Heart left ventricle (tissue), 16 donors: ENCODE data around the gene LRRC55. TPM values are rescaled to one million over a fixed set of nuclear protein-coding genes. Genes with fewer than 3 reads are reported as not detected.

ENCODE experiments used
- ATAC-seq, 4 donors: fragments of 200-7000 bp; cut with Tn5 transposase; one replicate each; pipeline ENCODE4 v1.9.1; 2020 to 2022; ENCODE audit warnings: moderate library complexity in 4 of 4, mild to moderate bottlenecking in 3 of 4, moderate number of reproducible peaks in 1 of 4
- DNase-seq, 5 donors: peaks; one replicate each; pipeline ENCODE4 v3.0.0-alpha.2; 2020
- H3K27ac ChIP-seq, 12 donors: fragments of 200-600 bp; sonication (generic) in 4 of 12; one replicate each; pipeline versions ENCODE4 v1.5.0 to v1.8.0; 2016 to 2022; ENCODE audit warnings: mild to moderate bottlenecking in 2 of 12
- H3K27me3 ChIP-seq, 9 donors: fragments of 200-600 bp; sonication (generic) in 2 of 9; one replicate each; pipeline versions ENCODE4 v1.5.1 to v1.8.0; 2016 to 2022; ENCODE audit warnings: mild to moderate bottlenecking in 3 of 9
- H3K36me3 ChIP-seq, 9 donors: fragments of 200-600 bp; sonication (generic) in 2 of 9; one replicate each; pipeline versions ENCODE4 v1.5.0 to v1.8.0; 2018 to 2022; ENCODE audit warnings: mild to moderate bottlenecking in 2 of 9
- H3K4me1 ChIP-seq, 12 donors: fragments of 200-600 bp; sonication (generic) in 4 of 12; one replicate each; pipeline versions ENCODE4 v1.5.0 to v1.8.0; 2016 to 2022; ENCODE audit warnings: mild to moderate bottlenecking in 3 of 12
- H3K4me3 ChIP-seq, 12 donors: fragments of 200-600 bp; sonication (generic) in 4 of 12; one replicate each; pipeline versions ENCODE4 v1.5.0 to v1.8.0; 2017 to 2022; ENCODE audit warnings: mild to moderate bottlenecking in 9 of 12, moderate library complexity in 4 of 12
- H3K9me3 ChIP-seq, 12 donors: fragments of 200-600 bp; sonication (generic) in 4 of 12; one replicate each; pipeline versions ENCODE4 v1.5.0 to v1.8.0; 2016 to 2022; ENCODE audit warnings: mild to moderate bottlenecking in 1 of 12
- POLR2A ChIP-seq, 2 donors: fragments of 450-650 bp; IDR thresholded peaks; one replicate each; pipeline ENCODE4 v1.6.1; 2017; ENCODE audit warnings: antibody characterized with exemption in 2 of 2, mild to moderate bottlenecking in 2 of 2, moderate library complexity in 2 of 2
- WGBS, 4 donors: extraction: QIAGEN DNeasy Blood & Tissue Kit in 2 of 4; methylation state at CpG; one replicate each; pipeline versions ENCODE4 v1.1.5 to v1.1.7; 2013 to 2018; 5-methylcytosine and 5-hydroxymethylcytosine counted together
- intact Hi-C, 10 donors: fragments of 100-400 bp; cut with DNase I; formaldehyde crosslinking; loops; one replicate each; pipeline versions ENCODE4 v1.11.1 to v1.14.2; 2022
- polyA plus RNA-seq, 2 donors: library from polyadenylated mRNA; stranded (reverse); fragments of 200-250 nt; gene quantifications; one replicate each; pipeline ENCODE4 v1.2.3, GENCODE V29; 2013
- total RNA-seq, 9 donors: library from RNA; depleted of rRNA in 2 of 9; stranded (reverse); fragments of >200 nt in 2 of 9; fragmentation: NEBNext Ultra II Directional in 3 of 9; extraction: Animal tissue kit (Norgen Biotek cat#: 25700) in 3 of 9; gene quantifications; one replicate each; pipeline versions ENCODE4 v1.1.0 to v1.2.4, GENCODE V29; 2016 to 2023
- TF ChIP-seq, protein P1 (sequence below), 12 donors: fragments of 200-600 bp; sonication (generic) in 4 of 12; IDR thresholded peaks; one replicate each; pipeline versions ENCODE4 v1.5.0 to v1.8.0; 2018 to 2022; ENCODE audit warnings: antibody characterized with exemption in 12 of 12, mild to moderate bottlenecking in 5 of 12
- donor health status: ischemic (EF 13 %, LVEDD 7.1; RV severe dilation, severe dysfunction).
- donor health status: healthy with polysubstance abuse.
- donor health status: DM: no; HTN: yes; CAD: no.
- donor health status: DM: no; HTN: no; CAD: no.
- donor health status: ischemic (EF 25% LVEDD 6.9; RV normal size, moderate dysfunction).
- donor health status: ischemic (EF 25% LVEDD 5.7; RV mildly dilated, moderate dysfunction).
- donor health status: healthy.
- donor health status: DM: yes; HTN: yes; CAD: no.
- donor health status: ischemic (EF 35%, LVEDD 5.7; RV mildly dilated, moderate dysfunction).
- donor health status: nonischemic (EF 11% LVEDD 7.7; RV severe dilation, severe dysfunction).
- donor health status: DM: yes; HTN: yes; CAD: no.
- donor health status: PGD.
- donor health status: ischemic (EF 29% LVEDD 5.4; RV normal size, mild dysfunction).
- donor health status: nonischemic (EF 23%, LVEDD 6.1; RV moderate dilation, normal function).

The LRRC55 gene
- total and polyA plus RNA-seq, 11 donors = 0.07 to 1.1 (median 0.26) TPM; not detected in 3

GRCh38 chr11:57197762-57198161, 16.0 kb downstream of the LRRC55 start:
- H3K4me3 ChIP-seq = no peak overlapping the region
- DNase-seq = no peak
- H3K36me3 ChIP-seq = no peaks in the 10 kb centered on the region
- TF ChIP-seq, protein P1, sequence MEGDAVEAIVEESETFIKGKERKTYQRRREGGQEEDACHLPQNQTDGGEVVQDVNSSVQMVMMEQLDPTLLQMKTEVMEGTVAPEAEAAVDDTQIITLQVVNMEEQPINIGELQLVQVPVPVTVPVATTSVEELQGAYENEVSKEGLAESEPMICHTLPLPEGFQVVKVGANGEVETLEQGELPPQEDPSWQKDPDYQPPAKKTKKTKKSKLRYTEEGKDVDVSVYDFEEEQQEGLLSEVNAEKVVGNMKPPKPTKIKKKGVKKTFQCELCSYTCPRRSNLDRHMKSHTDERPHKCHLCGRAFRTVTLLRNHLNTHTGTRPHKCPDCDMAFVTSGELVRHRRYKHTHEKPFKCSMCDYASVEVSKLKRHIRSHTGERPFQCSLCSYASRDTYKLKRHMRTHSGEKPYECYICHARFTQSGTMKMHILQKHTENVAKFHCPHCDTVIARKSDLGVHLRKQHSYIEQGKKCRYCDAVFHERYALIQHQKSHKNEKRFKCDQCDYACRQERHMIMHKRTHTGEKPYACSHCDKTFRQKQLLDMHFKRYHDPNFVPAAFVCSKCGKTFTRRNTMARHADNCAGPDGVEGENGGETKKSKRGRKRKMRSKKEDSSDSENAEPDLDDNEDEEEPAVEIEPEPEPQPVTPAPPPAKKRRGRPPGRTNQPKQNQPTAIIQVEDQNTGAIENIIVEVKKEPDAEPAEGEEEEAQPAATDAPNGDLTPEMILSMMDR (IDR thresholded peaks at IDR 0.05) = no peak
- intact Hi-C loops = loop anchor here in 4 of 10 donors (5.0 to 10.0 kb wide), 2 partner anchors 45 to 63 kb away; no protein-coding TSS in a partner anchor
- no peak for ATAC-seq
- H3K27ac ChIP-seq = no peak overlapping the region
- no peaks in the 10 kb centered on the region for H3K27me3 ChIP-seq
- H3K9me3 ChIP-seq = no peaks in the 10 kb centered on the region
- 82 to 84% (median 84%) methylated on average over 2 of the region's 2 CpGs for WGBS, 4 donors
- peaks cover 12 to 78% (median 45%) of the 10 kb centered on the region in 12 donors for H3K4me1 ChIP-seq

DNA sequence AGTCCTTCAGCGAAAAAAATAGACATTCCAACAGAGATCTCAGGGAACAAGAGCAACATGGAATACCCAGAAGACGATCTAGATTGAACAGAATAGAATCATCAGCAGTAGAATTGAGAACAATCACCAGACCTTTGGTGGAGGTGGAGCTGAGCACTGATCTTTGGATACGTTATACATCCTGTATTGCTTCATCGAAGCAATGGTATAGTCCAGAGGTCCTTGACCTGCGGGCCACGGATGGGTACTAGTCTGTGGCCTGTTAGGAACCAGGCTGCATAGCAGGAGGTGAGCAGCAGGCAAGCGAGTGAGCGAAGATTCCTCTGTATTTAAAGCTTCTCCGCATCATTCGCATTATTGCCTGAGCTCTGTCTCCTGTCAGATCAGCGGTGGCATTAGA, 17.6 kb downstream of the LRRC55 start:
- no peak for ATAC-seq
- TF ChIP-seq POLR2A (IDR thresholded peaks at IDR 0.05) = no peak
- TF ChIP-seq, protein P1 (IDR thresholded peaks at IDR 0.05) = no peak
- 88 to 95% (median 93%) methylated on average over 11 of the region's 11 CpGs for WGBS, 4 donors
- DNase-seq = no peak
- H3K36me3 ChIP-seq = no peaks in the 10 kb centered on the region
- H3K9me3 ChIP-seq = no peaks in the 10 kb centered on the region
- H3K4me1 ChIP-seq = peaks cover 12 to 91% (median 54%) of the 10 kb centered on the region in 12 donors
- peak overlapping the region in 2 of 12 donors; percentile 10 to 68 for H3K27ac ChIP-seq
- intact Hi-C loops = loop anchor here in 4 of 10 donors (5.0 to 10.0 kb wide), 2 partner anchors 43 to 65 kb away; no protein-coding TSS in a partner anchor
- no peak overlapping the region for H3K4me3 ChIP-seq
- no peaks in the 10 kb centered on the region for H3K27me3 ChIP-seq

GRCh38 chr11:57200917-57201316, 19.2 kb downstream of the LRRC55 start:
- Histone ChIP-seq H3K4me3 (no peak overlapping the region), H3K36me3 (no peaks in the 10 kb centered on the region), H3K27ac (peak overlapping the region; percentile 20 to 77 (median 64)), H3K27me3 (no peaks in the 10 kb centered on the region), H3K9me3 (no peaks in the 10 kb centered on the region), H3K4me1 (peaks cover 12 to 88% (median 50%) of the 10 kb centered on the region in 12 donors)
- WGBS, 4 donors = 39 to 59% (median 43%) methylated on average over 7 of the region's 7 CpGs
- TF ChIP-seq, protein P1 (IDR thresholded peaks at IDR 0.05) = no peak
- TF ChIP-seq POLR2A (IDR thresholded peaks at IDR 0.05) = no peak
- intact Hi-C loops = loop anchor here in 7 of 10 donors (5.0 to 10.0 kb wide), 6 partner anchors 36 to 66 kb away; partner anchors contain the start of gene APLNR (in 1 of the 7)
- DNase-seq = peak in 4 of 5 donors; percentile 61 to 82 (median 65)
- peak in 3 of 4 donors; percentile 26 to 42 (median 32) for ATAC-seq

DNA sequence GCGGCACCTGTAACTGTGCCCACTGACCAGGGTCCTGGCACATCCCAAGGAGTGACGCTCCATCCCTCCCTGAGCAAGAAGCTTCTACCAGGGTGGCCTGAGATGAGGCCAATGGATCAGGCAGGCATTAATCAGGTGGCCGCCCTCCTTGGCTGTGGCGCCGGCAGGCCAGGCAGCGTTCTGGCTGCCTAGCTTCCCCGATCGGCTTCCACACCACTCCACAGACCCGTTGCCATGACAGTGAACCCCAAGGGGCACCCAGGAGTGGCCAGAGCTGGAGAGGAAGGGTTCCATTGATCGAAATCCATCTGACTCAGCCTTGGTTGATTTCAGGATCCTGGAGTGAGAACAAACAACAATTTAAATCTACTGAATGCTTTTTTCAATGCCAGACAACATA, 20.5 kb downstream of the LRRC55 start:
- peak in 2 of 5 donors; percentile 29 to 65 for DNase-seq

More for the DNA sequence above, 20.5 kb downstream of the LRRC55 start:
- 56 to 76% (median 72%) methylated on average over 10 of the region's 10 CpGs for WGBS, 4 donors
- no peak overlapping the region for H3K4me3 ChIP-seq
- H3K36me3 ChIP-seq = no peaks in the 10 kb centered on the region
- peak overlapping the region in 9 of 12 donors; percentile 30 to 73 (median 59) for H3K27ac ChIP-seq
- peaks cover 12 to 81% (median 42%) of the 10 kb centered on the region in 12 donors for H3K4me1 ChIP-seq
- peak in 2 of 4 donors; percentile 21 to 30 for ATAC-seq
- no peaks in the 10 kb centered on the region for H3K9me3 ChIP-seq
- TF ChIP-seq POLR2A (IDR thresholded peaks at IDR 0.05) = no peak
- intact Hi-C loops = loop anchor here in 7 of 10 donors (5.0 to 10.0 kb wide), 6 partner anchors 35 to 67 kb away; partner anchors contain the start of gene APLNR (in 1 of the 7)
- no peaks in the 10 kb centered on the region for H3K27me3 ChIP-seq
